Neural cell (in vitro differentiated cells): ENCODE data around the gene DIS3L2. TPM values are rescaled to one million over a fixed set of nuclear protein-coding genes. Genes with fewer than 3 reads are reported as not detected.

Experiments used
- H2AFZ ChIP-seq: fragments of 200-600, 300-800 bp; sonication (generic), shearing (Covaris generic); 2 replicates; pipeline ENCODE4 v1.6.0; 2014; ENCODE audit warnings: low read depth, mild to moderate bottlenecking, antibody characterized with exemption, low read length, moderate library complexity
- H3F3A ChIP-seq: fragments of 200-600 bp; shearing (Covaris generic); 2 replicates; pipeline ENCODE4 v1.6.1; 2016; ENCODE audit warnings: mild to moderate bottlenecking, moderate library complexity, mixed read lengths, antibody characterized with exemption, low read length; ENCODE audit not compliant: insufficient read depth, poor library complexity, severe bottlenecking
- H3K27ac ChIP-seq: fragments of 200-600, 300-800 bp; sonication (generic), shearing (Covaris generic); 2 replicates; pipeline ENCODE4 v1.5.1; 2014; ENCODE audit warnings: mild to moderate bottlenecking, low read length, moderate library complexity
- H3K27me3 ChIP-seq: fragments of 300-800, 200-600 bp; sonication (generic), shearing (Covaris generic); 2 replicates; pipeline ENCODE4 v1.6.0; 2014; ENCODE audit warnings: mild to moderate bottlenecking, low read depth, low read length, moderate library complexity; ENCODE audit not compliant: insufficient read depth
- H3K36me3 ChIP-seq: fragments of 300-800, 200-600 bp; sonication (generic), shearing (Covaris generic); 2 replicates; pipeline ENCODE4 v1.5.1; 2014; ENCODE audit warnings: mild to moderate bottlenecking, antibody characterized with exemption, low read length, moderate library complexity; ENCODE audit not compliant: insufficient read depth
- H3K4me2 ChIP-seq: fragments of 300-800, 200-600 bp; sonication (generic), shearing (Covaris generic); 2 replicates; pipeline ENCODE4 v1.6.0; 2014; ENCODE audit warnings: mild to moderate bottlenecking, low read length
- H3K4me3 ChIP-seq: fragments of 300-800, 200-600 bp; sonication (generic), shearing (Covaris generic); 2 replicates; pipeline ENCODE4 v1.5.1; 2014; ENCODE audit warnings: mild to moderate bottlenecking, low read length, moderate library complexity
- H3K79me2 ChIP-seq: fragments of 200-600 bp; shearing (Covaris generic); replicated peaks from 2 replicates; pipeline ENCODE4 v1.6.0; 2014; ENCODE audit warnings: mild to moderate bottlenecking, low read length, moderate library complexity; ENCODE audit not compliant: insufficient read depth
- H3K9ac ChIP-seq: fragments of 300-800, 200-600 bp; sonication (generic), shearing (Covaris generic); 2 replicates; pipeline ENCODE4 v1.6.1; 2016; ENCODE audit warnings: mild to moderate bottlenecking, low read length, mixed read lengths
- H3K9me2 ChIP-seq: fragments of 200-600 bp; shearing (Covaris generic); 2 replicates; pipeline ENCODE4 v1.6.1; 2016; ENCODE audit warnings: mild to moderate bottlenecking, low read length, mixed read lengths; ENCODE audit not compliant: insufficient read depth
- H3K9me3 ChIP-seq: fragments of 200-600, 300-800 bp; sonication (generic), shearing (Covaris generic); 2 replicates; pipeline ENCODE4 v1.6.1; 2016; ENCODE audit warnings: mild to moderate bottlenecking, mixed run types, low read length, moderate library complexity, mixed read lengths
- H4K20me1 ChIP-seq: fragments of 200-600 bp; shearing (Covaris generic); 2 replicates; pipeline ENCODE4 v1.6.1; 2016; ENCODE audit warnings: mild to moderate bottlenecking, mixed run types; ENCODE audit not compliant: insufficient read depth
- CTCF ChIP-seq: fragments of 450-650 bp; IDR thresholded peaks from 2 replicates; pipeline ENCODE4 v1.5.1; 2014; ENCODE audit warnings: antibody characterized with exemption, mild to moderate bottlenecking, moderate library complexity; ENCODE audit not compliant: poor library complexity, severe bottlenecking
- EP300 ChIP-seq: fragments of 450-650 bp; conservative IDR thresholded peaks from 2 replicates; pipeline ENCODE4 v1.6.1; 2014; ENCODE audit warnings: antibody characterized with exemption, mild to moderate bottlenecking, moderate library complexity; ENCODE audit not compliant: poor library complexity, severe bottlenecking
- EZH2 ChIP-seq: fragments of 200-600, 300-800 bp; shearing (Covaris generic), sonication (generic); IDR thresholded peaks from 2 replicates; pipeline ENCODE4 v1.6.1; 2014; ENCODE audit warnings: antibody characterized with exemption, low read length, borderline replicate concordance, mild to moderate bottlenecking; ENCODE audit not compliant: insufficient read depth, poor library complexity, severe bottlenecking
- MXI1 ChIP-seq: fragments of 450-650 bp; conservative IDR thresholded peaks from 2 replicates; pipeline ENCODE4 v1.6.1; 2014; ENCODE audit warnings: antibody characterized with exemption, mild to moderate bottlenecking; ENCODE audit not compliant: poor library complexity, severe bottlenecking
- POLR2AphosphoS5 ChIP-seq: IDR thresholded peaks from 2 replicates; pipeline ENCODE4 v1.6.1; 2012
- RAD21 ChIP-seq: fragments of 450-650 bp; conservative IDR thresholded peaks from 2 replicates; pipeline ENCODE4 v1.6.1; 2014; ENCODE audit warnings: antibody characterized with exemption, mild to moderate bottlenecking, moderate library complexity
- REST ChIP-seq: IDR thresholded peaks from 2 replicates; pipeline ENCODE4 v1.6.1; 2012; ENCODE audit warnings: borderline replicate concordance
- SMC3 ChIP-seq: fragments of 450-650 bp; conservative IDR thresholded peaks from 2 replicates; pipeline ENCODE4 v1.6.1; 2014; ENCODE audit warnings: antibody characterized with exemption, mild to moderate bottlenecking, moderate library complexity; ENCODE audit not compliant: poor library complexity
- TAF1 ChIP-seq: IDR thresholded peaks from 2 replicates; pipeline ENCODE4 v1.6.1; 2012; ENCODE audit warnings: low read depth
- polyA plus RNA-seq: library from polyadenylated mRNA; depleted of rRNA; stranded (reverse); fragments of >200 nt; gene quantifications from 2 replicates; pipeline ENCODE4 v1.2.3, GENCODE V29; 2014

DIS3L2 gene
- polyA plus RNA-seq, 1 donor from 2014 or later: 20.0 TPM

GRCh38 chr2:232049350-232049749 lies 87.8 kb downstream of the DIS3L2 start:
- Histone ChIP-seq H3K36me3 (no peaks in the 10 kb centered on the region), H3K79me2 (no peaks in the 10 kb centered on the region), H3K4me2 (no peak overlapping the region), H3K4me3 (no peak overlapping the region), H4K20me1 (no peaks in the 10 kb centered on the region), H2AFZ (no peak overlapping the region), H3K27me3 (no peaks in the 10 kb centered on the region), H3K27ac (no peak overlapping the region), H3F3A (no peaks in the 10 kb centered on the region), H3K9ac (no peak overlapping the region), H3K9me2 (no peaks in the 10 kb centered on the region), H3K9me3 (no peaks in the 10 kb centered on the region)
- TF ChIP-seq CTCF: no peak
- no peak for TF ChIP-seq EZH2
- no peak for TF ChIP-seq MXI1
- no peak for TF ChIP-seq SMC3

GRCh38 chr2:232052591-232052990 lies 91.1 kb downstream of the DIS3L2 start:
- Histone ChIP-seq H3K4me2 (no peak overlapping the region), H3K9me2 (no peaks in the 10 kb centered on the region), H4K20me1 (no peaks in the 10 kb centered on the region), H3K79me2 (no peaks in the 10 kb centered on the region), H3K27me3 (no peaks in the 10 kb centered on the region), H2AFZ (no peak overlapping the region), H3K36me3 (no peaks in the 10 kb centered on the region), H3K4me3 (no peak overlapping the region), H3K9me3 (no peaks in the 10 kb centered on the region), H3K27ac (no peak overlapping the region), H3K9ac (no peak overlapping the region), H3F3A (no peaks in the 10 kb centered on the region)
- no peak for TF ChIP-seq MXI1
- no peak for TF ChIP-seq REST
- no peak for TF ChIP-seq TAF1
- no peak for TF ChIP-seq SMC3
- TF ChIP-seq EP300: no peak
- TF ChIP-seq EZH2: no peak
- TF ChIP-seq RAD21: no peak
- no peak for TF ChIP-seq CTCF
- TF ChIP-seq POLR2AphosphoS5: no peak
